Endothelial cell of umbilical vein (primary cell): ENCODE data around the gene RFNG. TPM values are rescaled to one million over a fixed set of nuclear protein-coding genes. Genes with fewer than 3 reads are reported as not detected.

Experiments
- BruUV-seq: library from RNA; stranded (reverse); fragments of 400-500 nt; replicated peaks from 2 replicates; lab custom pipeline; 2021; lab: Mats Ljungman, UMichigan
- CTCF ChIA-PET: fragments of 300-600, 350-600 bp; sonication (Branson Sonifier 250); formaldehyde crosslinking; loops from one replicate; lab custom pipeline; 2021; ENCODE audit warnings: antibody characterized with exemption, inconsistent platforms; lab: Charles Lee
- POLR2A ChIA-PET: fragments of 300-600, 350-600 bp; sonication (Branson Sonifier 250); formaldehyde crosslinking; loops from one replicate; lab custom pipeline; 2021; ENCODE audit warnings: antibody characterized with exemption, inconsistent platforms; lab: Charles Lee
- DNase-seq: peaks from one replicate; pipeline ENCODE4 v3.0.0-alpha.2; 2011; ENCODE audit warnings: low read depth, low spot score
- FAIRE-seq: peaks from 2 replicates; lab custom pipeline; 2011; peaks lifted over from hg19 to GRCh38; lab: Jason Lieb, UNC
- H2AFZ ChIP-seq: 2 replicates; pipeline ENCODE4 v1.6.0; 2012; ENCODE audit warnings: low read depth, low read length, control low read depth, inconsistent platforms
- H3K27ac ChIP-seq: 2 replicates; pipeline ENCODE4 v1.5.1; 2011; ENCODE audit warnings: low read depth, mild to moderate bottlenecking, control low read depth, low read length, moderate library complexity; ENCODE audit not compliant: insufficient read depth
- H3K27me3 ChIP-seq, 2 experiments: 2 replicates each; pipeline versions ENCODE4 v1.6.0 to v1.6.1; 2011; ENCODE audit warnings: low read length in 2 of 2, mixed read lengths in 1 of 2; ENCODE audit not compliant: control insufficient read depth in 2 of 2, insufficient read depth in 2 of 2
- H3K36me3 ChIP-seq, 2 experiments: 2 replicates in 1 of 2; 3 replicates in 1 of 2; pipeline ENCODE4 v1.5.1; 2011; ENCODE audit warnings: low read length in 2 of 2, mild to moderate bottlenecking in 1 of 2, moderate library complexity in 1 of 2; ENCODE audit not compliant: control insufficient read depth in 2 of 2, insufficient read depth in 2 of 2; ENCODE audit errors: extremely low read depth in 1 of 2
- H3K4me1 ChIP-seq: 3 replicates; pipeline ENCODE4 v1.5.1; 2011; ENCODE audit warnings: mild to moderate bottlenecking, low read length; ENCODE audit not compliant: control insufficient read depth, insufficient read depth; ENCODE audit errors: extremely low read depth
- H3K4me2 ChIP-seq: 2 replicates; pipeline ENCODE4 v1.6.1; 2011; ENCODE audit warnings: low read length, control low read depth, mixed read lengths; ENCODE audit not compliant: insufficient read depth
- H3K4me3 ChIP-seq, 3 experiments: fragments of 200-600 bp in 1 of 3; sonication (generic), shearing (Covaris generic) in 1 of 3; replicated peaks in 1 of 3; 2 replicates each; pipeline ENCODE4 v1.5.1; 2011 to 2016; ENCODE audit warnings: control low read depth in 3 of 3, low read length in 3 of 3, mild to moderate bottlenecking in 2 of 3, inconsistent platforms in 1 of 3, low read depth in 1 of 3, moderate library complexity in 1 of 3; ENCODE audit not compliant: insufficient read depth in 1 of 3
- H3K79me2 ChIP-seq: 2 replicates; pipeline ENCODE4 v1.6.0; 2012; ENCODE audit warnings: low read length, inconsistent platforms; ENCODE audit not compliant: control insufficient read depth, insufficient read depth
- H3K9ac ChIP-seq: replicated peaks from 2 replicates; pipeline ENCODE3; 2011; ENCODE audit warnings: low read length, control low read depth; ENCODE audit not compliant: insufficient read depth; ENCODE audit errors: extremely low read depth
- H3K9me1 ChIP-seq: replicated peaks from 3 replicates; pipeline ENCODE4 v1.6.0; 2011; ENCODE audit warnings: mild to moderate bottlenecking, low read length; ENCODE audit not compliant: control insufficient read depth, insufficient read depth; ENCODE audit errors: extremely low read depth
- H3K9me3 ChIP-seq: replicated peaks from 2 replicates; pipeline ENCODE4 v1.5.1; 2012; ENCODE audit warnings: low read length, inconsistent platforms; ENCODE audit not compliant: control insufficient read depth, insufficient read depth
- H4K20me1 ChIP-seq: replicated peaks from 2 replicates; pipeline ENCODE3; 2011; ENCODE audit warnings: mild to moderate bottlenecking, low read length; ENCODE audit not compliant: control insufficient read depth, insufficient read depth; ENCODE audit errors: extremely low read depth
- CTCF ChIP-seq, 2 donors: IDR thresholded peaks; 1 replicate in 1 of 2; 2 replicates in 1 of 2; pipeline ENCODE4 v1.5.1; 2011; ENCODE audit warnings: low read length in 2 of 2, mild to moderate bottlenecking in 2 of 2, moderate library complexity in 2 of 2, control low read depth in 1 of 2, inconsistent platforms in 1 of 2, low read depth in 1 of 2; ENCODE audit not compliant: insufficient read depth in 1 of 2; ENCODE audit errors: extremely low read depth in 1 of 2
- EZH2 ChIP-seq: IDR thresholded peaks from 2 replicates; pipeline ENCODE4 v1.6.1; 2012; ENCODE audit warnings: borderline replicate concordance, low read depth, mild to moderate bottlenecking, moderate library complexity, low read length, inconsistent platforms; ENCODE audit not compliant: severe bottlenecking
- FOS ChIP-seq: IDR thresholded peaks from 2 replicates; pipeline ENCODE4 v1.6.1; 2011; ENCODE audit warnings: mild to moderate bottlenecking, low read length, moderate library complexity, borderline replicate concordance; ENCODE audit not compliant: insufficient read depth
- GATA2 ChIP-seq: IDR thresholded peaks from 2 replicates; pipeline ENCODE4 v1.7.0; 2011; ENCODE audit warnings: low read depth, mild to moderate bottlenecking, moderate library complexity, mixed read lengths, low read length; ENCODE audit not compliant: insufficient read length, insufficient read depth
- JUN ChIP-seq: IDR thresholded peaks from 2 replicates; pipeline ENCODE4 v1.6.1; 2011; ENCODE audit warnings: borderline replicate concordance, low read depth; ENCODE audit not compliant: insufficient read length, insufficient read depth
- MAX ChIP-seq: IDR thresholded peaks from 2 replicates; pipeline ENCODE4 v1.6.1; 2011; ENCODE audit not compliant: insufficient read depth, insufficient read length
- MYC ChIP-seq: IDR thresholded peaks from one replicate; pipeline ENCODE4 v1.6.1; 2011; ENCODE audit warnings: mild to moderate bottlenecking, low read depth, low read length
- POLR2A ChIP-seq: IDR thresholded peaks from 2 replicates; pipeline ENCODE4 v1.6.1; 2012; ENCODE audit warnings: low read depth, mild to moderate bottlenecking, control low read depth, low read length
- POLR2AphosphoS5 ChIP-seq: IDR thresholded peaks from 2 replicates; pipeline ENCODE4 v1.6.1; 2012; ENCODE audit warnings: low read depth, mild to moderate bottlenecking, control low read depth, low read length, moderate library complexity; ENCODE audit not compliant: insufficient read depth
- dilution Hi-C: fragments of 300-500 bp; cut with MboI; formaldehyde crosslinking; loops from one replicate; pipeline ENCODE4 v1.15.0; 2019; ENCODE audit warnings: low sequenced_read_pairs; ENCODE audit not compliant: extremely low pct_ligation_motif_present
- intact Hi-C: fragments of 100-400 bp; cut with micrococcal nuclease; formaldehyde crosslinking; loops from one replicate; pipeline ENCODE4 v1.10.0; 2022
- polyA plus RNA-seq, 4 experiments: library from polyadenylated mRNA; depleted of rRNA in 3 of 4; stranded (reverse) in 3 of 4; unstranded in 1 of 4; fragments of >200 nt; gene quantifications; 2 replicates each; pipeline versions ENCODE4 v1.2.1 to v1.2.3, GENCODE V29; 2011 to 2012; ENCODE audit warnings: missing spikeins in 1 of 4
- total RNA-seq: library from RNA; stranded (reverse); gene quantifications from 2 replicates; pipeline ENCODE4 v1.2.3, GENCODE V29; 2021

Gene RFNG
- total and polyA plus RNA-seq, 2 donors (not counting 3 experiments of a cell fraction or from before 2014, with no cell fraction given): 33.7 to 40.0 TPM

GRCh38 chr17:82014971-82015310 lies 36.7 kb downstream of the RFNG start:
- POLR2A ChIA-PET: no interaction called here
- Histone ChIP-seq H3K79me2 (no peaks in the 10 kb centered on the region), H3K4me3 (no peak overlapping the region), H3K9me3 (no peaks in the 10 kb centered on the region), H3K9me1 (no peaks in the 10 kb centered on the region), H3K9ac (no peak overlapping the region), H3K27me3 (no peaks in the 10 kb centered on the region), H4K20me1 (no peaks in the 10 kb centered on the region), H3K4me2 (no peak overlapping the region), H3K36me3 (no peaks in the 10 kb centered on the region), H3K27ac (no peak overlapping the region), H3K4me1 (no peaks in the 10 kb centered on the region), H2AFZ (no peak overlapping the region)
- CTCF ChIA-PET: no interaction called here
- no TSS peak for BruUV-seq
- dilution Hi-C loops (no loop called here), intact Hi-C loops (no loop called here)
- FAIRE-seq (no peak), DNase-seq (no peak)
- TF ChIP-seq MYC (no peak), MAX (no peak), CTCF (IDR thresholded peaks at IDR 0.05; ENCODE audit: extremely low read depth in 1 of 2, insufficient read depth in 1 of 2, low read depth in 1 of 2, low read length in 2 of 2) (no peak), JUN (no peak), EZH2 (no peak), FOS (no peak), POLR2AphosphoS5 (no peak), POLR2A (no peak), GATA2 (no peak)
